Activated T-helper 1 cell treated with anti-CD3 and anti-CD28 coated beads, Interleukin-12 subunit alpha, Interleukin-12 subunit beta, Interleukin-2, Interleukin-4 antibody, amounts not matched to agents 30 ng/mL and 10 ng/mL and 1 ng/mL, durations not matched to agents 14 hours and 24 hours and 36 hours (primary cell): ENCODE measurements around the gene TET2. TPM values are rescaled to one million over a fixed set of nuclear protein-coding genes. Genes with fewer than 3 reads are reported as not detected.

ENCODE experiments used
- DNase-seq: peaks from one replicate; pipeline ENCODE4 v3.0.0; 2021; ENCODE audit warnings: low spot score
- H3K27ac Mint-ChIP-seq: one replicate; pipeline ENCODE4 v1.8.0; 2021; ENCODE audit warnings: mild to moderate bottlenecking, mixed read lengths
- H3K27me3 Mint-ChIP-seq: one replicate; pipeline ENCODE4 v1.8.0; 2022; ENCODE audit warnings: mild to moderate bottlenecking, moderate library complexity, mixed read lengths; ENCODE audit not compliant: insufficient read depth
- H3K36me3 Mint-ChIP-seq: one replicate; pipeline ENCODE4 v1.8.0; 2021; ENCODE audit warnings: low read depth, mixed read lengths
- H3K4me1 Mint-ChIP-seq: one replicate; pipeline ENCODE4 v1.8.0; 2021; ENCODE audit warnings: low read depth, mixed read lengths
- H3K4me3 Mint-ChIP-seq: one replicate; pipeline ENCODE4 v1.8.0; 2021; ENCODE audit warnings: mild to moderate bottlenecking, moderate library complexity, mixed read lengths
- H3K9me3 Mint-ChIP-seq: one replicate; pipeline ENCODE4 v1.8.0; 2021; ENCODE audit warnings: mixed read lengths
- intact Hi-C: fragments of 100-400 bp; cut with micrococcal nuclease; formaldehyde crosslinking; loops from one replicate; pipeline ENCODE4 v1.15.1; 2024
- total RNA-seq: library from RNA; stranded (reverse); gene quantifications from 2 replicates; pipeline ENCODE4 v1.2.3, GENCODE V29; 2022

The TET2 gene
- total RNA-seq, 1 donor from 2014 or later, result 28.7 TPM

GRCh38 chr4:105273230-105273629 lies 126.6 kb downstream of the TET2 start:
- no peak for DNase-seq
- peaks cover 14% of the 10 kb centered on the region for H3K9me3 Mint-ChIP-seq
- H3K36me3 Mint-ChIP-seq, result peaks cover 73% of the 10 kb centered on the region
- no peak overlapping the region for H3K27ac Mint-ChIP-seq
- peaks cover 49% of the 10 kb centered on the region for H3K4me1 Mint-ChIP-seq
- intact Hi-C loops, result no loop called here
- H3K4me3 Mint-ChIP-seq, result no peak overlapping the region
- no peaks in the 10 kb centered on the region for H3K27me3 Mint-ChIP-seq

GRCh38 chr4:105274090-105274489 lies 127.4 kb downstream of the TET2 start:
- peaks cover 49% of the 10 kb centered on the region for H3K4me1 Mint-ChIP-seq

GRCh38 chr4:105274504-105274903 lies 127.8 kb downstream of the TET2 start:
- H3K4me3 Mint-ChIP-seq, result no peak overlapping the region

More at GRCh38 chr4:105274090-105274489, 127.4 kb downstream of the TET2 start:
- Mint-ChIP-seq H3K36me3 (peaks cover 72% of the 10 kb centered on the region), H3K4me3 (no peak overlapping the region), H3K27me3 (no peaks in the 10 kb centered on the region), H3K9me3 (peaks cover 12% of the 10 kb centered on the region), H3K27ac (peak overlapping the region; percentile 16)
- intact Hi-C loops, result no loop called here
- DNase-seq, result no peak

GRCh38 chr4:105276361-105277104 lies 129.9 kb downstream of the TET2 start:
- Mint-ChIP-seq H3K36me3 (peaks cover 52% of the 10 kb centered on the region), H3K27me3 (no peaks in the 10 kb centered on the region), H3K9me3 (peaks cover 4% of the 10 kb centered on the region), H3K27ac (no peak overlapping the region), H3K4me3 (no peak overlapping the region), H3K4me1 (peaks cover 47% of the 10 kb centered on the region)
- no peak for DNase-seq
- intact Hi-C loops, result loop anchor here (2.0 kb wide), 1 partner anchor 28 kb away; no protein-coding TSS in a partner anchor

More at GRCh38 chr4:105274504-105274903, 127.8 kb downstream of the TET2 start:
- Mint-ChIP-seq H3K4me1 (peaks cover 49% of the 10 kb centered on the region), H3K36me3 (peaks cover 70% of the 10 kb centered on the region), H3K27me3 (no peaks in the 10 kb centered on the region), H3K27ac (no peak overlapping the region), H3K9me3 (peaks cover 8% of the 10 kb centered on the region)
- no peak for DNase-seq
- intact Hi-C loops, result no loop called here

GRCh38 chr4:105277702-105278101 lies 131.0 kb downstream of the TET2 start:
- Mint-ChIP-seq H3K4me3 (no peak overlapping the region), H3K36me3 (peaks cover 41% of the 10 kb centered on the region), H3K27me3 (no peaks in the 10 kb centered on the region), H3K4me1 (peaks cover 35% of the 10 kb centered on the region), H3K27ac (no peak overlapping the region), H3K9me3 (no peaks in the 10 kb centered on the region)
- intact Hi-C loops, result loop anchor here (2.0 kb wide), 1 partner anchor 27 kb away; no protein-coding TSS in a partner anchor
- no peak for DNase-seq

GRCh38 chr4:105279314-105279713 lies 132.6 kb downstream of the TET2 start:
- no peak for DNase-seq
- no peaks in the 10 kb centered on the region for H3K27me3 Mint-ChIP-seq
- H3K27ac Mint-ChIP-seq, result no peak overlapping the region
- H3K36me3 Mint-ChIP-seq, result peaks cover 28% of the 10 kb centered on the region
- intact Hi-C loops, result no loop called here
- H3K4me3 Mint-ChIP-seq, result no peak overlapping the region
- peaks cover 4% of the 10 kb centered on the region for H3K9me3 Mint-ChIP-seq
- peaks cover 21% of the 10 kb centered on the region for H3K4me1 Mint-ChIP-seq

GRCh38 chr4:105280338-105281123 lies 133.9 kb downstream of the TET2 start:
- H3K4me1 Mint-ChIP-seq, result peaks cover 21% of the 10 kb centered on the region
- H3K27me3 Mint-ChIP-seq, result no peaks in the 10 kb centered on the region
- intact Hi-C loops, result no loop called here
- H3K4me3 Mint-ChIP-seq, result no peak overlapping the region
- DNase-seq, result no peak
- peak overlapping the region; percentile 32 for H3K27ac Mint-ChIP-seq
- H3K36me3 Mint-ChIP-seq, result peaks cover 16% of the 10 kb centered on the region
- H3K9me3 Mint-ChIP-seq, result peaks cover 7% of the 10 kb centered on the region

- peaks cover 13% of the 10 kb centered on the region for H3K9me3 Mint-ChIP-seq
- no peak overlapping the region for H3K27ac Mint-ChIP-seq
- peaks cover 18% of the 10 kb centered on the region for H3K4me1 Mint-ChIP-seq
- peaks cover 11% of the 10 kb centered on the region for H3K36me3 Mint-ChIP-seq
- DNase-seq, result no peak
- no peaks in the 10 kb centered on the region for H3K27me3 Mint-ChIP-seq
- no peak overlapping the region for H3K4me3 Mint-ChIP-seq
- intact Hi-C loops, result no loop called here
Observed at GRCh38 chr4:105281124-105281415, 134.4 kb downstream of the TET2 start.

GRCh38 chr4:105282489-105282888 lies 135.8 kb downstream of the TET2 start:
- intact Hi-C loops, result no loop called here
- Mint-ChIP-seq H3K4me1 (peaks cover 18% of the 10 kb centered on the region), H3K27ac (no peak overlapping the region), H3K27me3 (no peaks in the 10 kb centered on the region), H3K9me3 (peaks cover 22% of the 10 kb centered on the region), H3K36me3 (peaks cover 9% of the 10 kb centered on the region), H3K4me3 (no peak overlapping the region)
- no peak for DNase-seq

- Mint-ChIP-seq H3K27me3 (no peaks in the 10 kb centered on the region), H3K27ac (no peak overlapping the region), H3K9me3 (peaks cover 30% of the 10 kb centered on the region), H3K4me3 (no peak overlapping the region), H3K36me3 (peaks cover 8% of the 10 kb centered on the region), H3K4me1 (peaks cover 19% of the 10 kb centered on the region)
- no peak for DNase-seq
- intact Hi-C loops, result no loop called here
Observed at GRCh38 chr4:105283501-105283900, 136.8 kb downstream of the TET2 start.

- Mint-ChIP-seq H3K4me1 (peaks cover 10% of the 10 kb centered on the region), H3K27me3 (no peaks in the 10 kb centered on the region), H3K9me3 (peaks cover 43% of the 10 kb centered on the region), H3K36me3 (peaks cover 10% of the 10 kb centered on the region), H3K4me3 (no peak overlapping the region), H3K27ac (no peak overlapping the region)
- intact Hi-C loops, result no loop called here
- DNase-seq, result no peak
Observed at GRCh38 chr4:105288121-105288520, 141.4 kb downstream of the TET2 start.

GRCh38 chr4:105291925-105292324 lies 145.2 kb downstream of the TET2 start:
- H3K4me1 Mint-ChIP-seq, result peaks cover 5% of the 10 kb centered on the region
- no peak overlapping the region for H3K27ac Mint-ChIP-seq
- peaks cover 10% of the 10 kb centered on the region for H3K36me3 Mint-ChIP-seq
- intact Hi-C loops, result no loop called here
- DNase-seq, result no peak
- no peak overlapping the region for H3K4me3 Mint-ChIP-seq
- H3K27me3 Mint-ChIP-seq, result no peaks in the 10 kb centered on the region
- H3K9me3 Mint-ChIP-seq, result peaks cover 25% of the 10 kb centered on the region

- Mint-ChIP-seq H3K27ac (no peak overlapping the region), H3K9me3 (peaks cover 22% of the 10 kb centered on the region), H3K4me1 (no peaks in the 10 kb centered on the region), H3K36me3 (peaks cover 10% of the 10 kb centered on the region), H3K4me3 (no peak overlapping the region), H3K27me3 (no peaks in the 10 kb centered on the region)
- DNase-seq, result no peak
- intact Hi-C loops, result no loop called here
Observed at GRCh38 chr4:105293360-105293759, 146.7 kb downstream of the TET2 start.
